SK-N-SH (cell line): ENCODE data around the gene CDV3.

Experiments
- EP300 ChIP-seq, 2 experiments: IDR thresholded peaks; 2 replicates each; pipeline versions ENCODE4 v1.4.0 to v1.6.1; 2012; ENCODE audit warnings: borderline replicate concordance in 1 of 2, low read depth in 1 of 2, low read length in 1 of 2
- YY1 ChIP-seq: IDR thresholded peaks from 2 replicates; pipeline ENCODE4 v1.4.0; 2012; ENCODE audit warnings: low read depth, mild to moderate bottlenecking
- TF ChIP-seq, protein P1 (sequence below): fragments of 200-600 bp; sonication (generic); IDR thresholded peaks from 2 replicates; pipeline ENCODE4 v1.6.1; 2017; ENCODE audit warnings: antibody characterized with exemption, mild to moderate bottlenecking, moderate library complexity
- TF ChIP-seq, protein P2 (sequence below): IDR thresholded peaks from 2 replicates; pipeline ENCODE4; 2012

DNA sequence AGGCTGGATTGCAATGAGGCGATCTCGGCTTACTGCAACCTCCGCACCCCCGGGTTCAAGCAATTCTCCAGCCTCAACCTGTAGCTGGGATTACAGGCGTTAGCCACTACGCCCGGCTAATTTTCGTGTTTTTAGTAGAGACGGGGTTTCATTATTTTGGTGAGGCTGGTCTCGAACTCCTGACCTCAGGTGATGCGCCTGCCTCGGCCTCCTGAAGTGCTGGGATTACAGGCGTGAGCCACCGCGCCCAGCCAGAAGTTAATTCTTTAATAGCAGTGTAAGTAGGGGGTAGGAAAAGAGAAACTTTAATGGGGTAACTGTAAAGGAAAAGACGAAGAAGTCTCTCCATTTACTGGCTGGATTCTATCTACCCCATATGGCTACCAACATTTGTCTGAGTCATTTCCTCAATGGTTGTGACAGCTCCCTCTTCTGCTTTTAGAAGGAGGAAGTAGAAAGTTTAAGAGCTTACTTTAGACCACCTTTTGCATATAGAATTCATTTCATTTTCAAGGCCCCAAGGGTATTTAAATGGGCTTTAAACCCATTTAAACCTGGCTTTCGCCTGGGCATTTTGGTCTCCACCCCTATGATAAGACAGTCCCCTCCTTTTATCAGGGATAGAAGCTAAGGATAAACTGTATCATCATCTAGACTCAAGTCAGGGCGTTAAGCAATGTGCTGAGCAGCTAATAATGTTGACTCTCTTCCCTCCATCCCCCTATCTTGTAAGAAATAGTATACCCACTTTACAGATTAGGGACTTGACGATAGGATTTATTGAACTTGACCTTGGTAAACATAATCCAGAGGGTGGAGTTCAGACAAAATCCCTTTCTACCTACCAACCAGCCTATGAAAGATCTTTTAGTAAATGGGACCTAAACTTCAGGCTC is 1.1 kb upstream of the CDV3 start:
- TF ChIP-seq, protein P1, sequence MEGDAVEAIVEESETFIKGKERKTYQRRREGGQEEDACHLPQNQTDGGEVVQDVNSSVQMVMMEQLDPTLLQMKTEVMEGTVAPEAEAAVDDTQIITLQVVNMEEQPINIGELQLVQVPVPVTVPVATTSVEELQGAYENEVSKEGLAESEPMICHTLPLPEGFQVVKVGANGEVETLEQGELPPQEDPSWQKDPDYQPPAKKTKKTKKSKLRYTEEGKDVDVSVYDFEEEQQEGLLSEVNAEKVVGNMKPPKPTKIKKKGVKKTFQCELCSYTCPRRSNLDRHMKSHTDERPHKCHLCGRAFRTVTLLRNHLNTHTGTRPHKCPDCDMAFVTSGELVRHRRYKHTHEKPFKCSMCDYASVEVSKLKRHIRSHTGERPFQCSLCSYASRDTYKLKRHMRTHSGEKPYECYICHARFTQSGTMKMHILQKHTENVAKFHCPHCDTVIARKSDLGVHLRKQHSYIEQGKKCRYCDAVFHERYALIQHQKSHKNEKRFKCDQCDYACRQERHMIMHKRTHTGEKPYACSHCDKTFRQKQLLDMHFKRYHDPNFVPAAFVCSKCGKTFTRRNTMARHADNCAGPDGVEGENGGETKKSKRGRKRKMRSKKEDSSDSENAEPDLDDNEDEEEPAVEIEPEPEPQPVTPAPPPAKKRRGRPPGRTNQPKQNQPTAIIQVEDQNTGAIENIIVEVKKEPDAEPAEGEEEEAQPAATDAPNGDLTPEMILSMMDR: no peak
- TF ChIP-seq, protein P2, sequence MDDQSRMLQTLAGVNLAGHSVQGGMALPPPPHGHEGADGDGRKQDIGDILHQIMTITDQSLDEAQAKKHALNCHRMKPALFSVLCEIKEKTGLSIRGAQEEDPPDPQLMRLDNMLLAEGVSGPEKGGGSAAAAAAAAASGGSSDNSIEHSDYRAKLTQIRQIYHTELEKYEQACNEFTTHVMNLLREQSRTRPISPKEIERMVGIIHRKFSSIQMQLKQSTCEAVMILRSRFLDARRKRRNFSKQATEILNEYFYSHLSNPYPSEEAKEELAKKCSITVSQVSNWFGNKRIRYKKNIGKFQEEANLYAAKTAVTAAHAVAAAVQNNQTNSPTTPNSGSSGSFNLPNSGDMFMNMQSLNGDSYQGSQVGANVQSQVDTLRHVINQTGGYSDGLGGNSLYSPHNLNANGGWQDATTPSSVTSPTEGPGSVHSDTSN: no peak
- no peak for TF ChIP-seq EP300 (IDR thresholded peaks at IDR 0.05; ENCODE audit: borderline replicate concordance in 1 of 2, low read depth in 1 of 2, low read length in 1 of 2)
- TF ChIP-seq YY1: no peak
